ENCODE measurements around the gene WBP2.

Gene WBP2

GRCh38 chr17:75818326-75818885 is 36.7 kb downstream of the WBP2 start:
- no peak for DNase-seq (ENCODE audit: low spot score)
- TF ChIP-seq, protein P1, sequence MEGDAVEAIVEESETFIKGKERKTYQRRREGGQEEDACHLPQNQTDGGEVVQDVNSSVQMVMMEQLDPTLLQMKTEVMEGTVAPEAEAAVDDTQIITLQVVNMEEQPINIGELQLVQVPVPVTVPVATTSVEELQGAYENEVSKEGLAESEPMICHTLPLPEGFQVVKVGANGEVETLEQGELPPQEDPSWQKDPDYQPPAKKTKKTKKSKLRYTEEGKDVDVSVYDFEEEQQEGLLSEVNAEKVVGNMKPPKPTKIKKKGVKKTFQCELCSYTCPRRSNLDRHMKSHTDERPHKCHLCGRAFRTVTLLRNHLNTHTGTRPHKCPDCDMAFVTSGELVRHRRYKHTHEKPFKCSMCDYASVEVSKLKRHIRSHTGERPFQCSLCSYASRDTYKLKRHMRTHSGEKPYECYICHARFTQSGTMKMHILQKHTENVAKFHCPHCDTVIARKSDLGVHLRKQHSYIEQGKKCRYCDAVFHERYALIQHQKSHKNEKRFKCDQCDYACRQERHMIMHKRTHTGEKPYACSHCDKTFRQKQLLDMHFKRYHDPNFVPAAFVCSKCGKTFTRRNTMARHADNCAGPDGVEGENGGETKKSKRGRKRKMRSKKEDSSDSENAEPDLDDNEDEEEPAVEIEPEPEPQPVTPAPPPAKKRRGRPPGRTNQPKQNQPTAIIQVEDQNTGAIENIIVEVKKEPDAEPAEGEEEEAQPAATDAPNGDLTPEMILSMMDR (IDR thresholded peaks at IDR 0.05; ENCODE audit: borderline replicate concordance, control extremely low read depth, extremely low read depth, insufficient read depth, missing control alignments) = no peak
- in situ Hi-C loops (cut with MboI; ENCODE audit: low sequenced_read_pairs, unreplicated experiment) = no loop called here

DNA sequence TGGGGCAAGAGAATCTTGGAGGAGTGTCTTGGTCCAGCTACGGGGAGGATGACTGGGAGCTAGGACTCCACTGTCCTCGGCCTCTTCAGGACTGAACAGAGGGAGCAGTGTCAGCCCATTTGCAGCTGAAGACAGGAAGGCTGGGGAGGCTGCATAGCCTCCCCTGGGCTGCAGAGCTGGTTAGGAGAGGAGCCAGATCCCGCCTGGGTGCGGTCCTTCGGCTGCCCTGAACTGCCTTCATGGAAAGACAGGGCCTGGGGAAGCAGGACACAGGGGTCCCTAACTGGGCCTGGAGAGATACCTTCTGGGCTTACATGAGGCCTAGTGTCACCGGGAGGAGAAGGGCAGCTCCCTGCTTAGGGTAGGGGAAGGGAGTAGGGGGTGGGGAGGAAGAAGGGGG is 37.6 kb downstream of the WBP2 start:
- in situ Hi-C loops (cut with MboI; ENCODE audit: low sequenced_read_pairs, unreplicated experiment) = no loop called here
- DNase-seq (ENCODE audit: low spot score) = no peak
- TF ChIP-seq, protein P1 (IDR thresholded peaks at IDR 0.05; ENCODE audit: borderline replicate concordance, control extremely low read depth, extremely low read depth, insufficient read depth, missing control alignments) = no peak

DNA sequence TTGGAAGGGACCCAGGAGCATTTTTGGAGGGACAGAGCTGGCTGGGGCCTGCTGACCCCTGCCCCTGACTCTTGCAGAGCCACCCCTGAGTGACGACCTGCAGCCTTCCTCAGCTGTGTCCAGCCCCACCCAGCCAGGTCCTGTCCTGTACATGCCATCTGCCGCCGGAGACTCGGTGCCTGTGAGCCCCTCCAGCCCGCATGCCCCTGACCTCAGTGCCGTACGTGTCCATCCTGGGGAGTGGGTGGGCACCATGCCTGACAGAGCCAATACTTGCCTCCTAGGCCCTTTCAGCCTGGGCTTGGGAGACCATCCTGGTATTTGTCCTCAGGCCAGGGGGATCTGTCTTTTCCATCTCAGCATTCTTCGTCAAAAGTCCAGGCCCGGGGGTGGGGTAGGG is 38.4 kb downstream of the WBP2 start:
- in situ Hi-C loops (cut with MboI; ENCODE audit: low sequenced_read_pairs, unreplicated experiment) = no loop called here
- no peak for DNase-seq (ENCODE audit: low spot score)
- TF ChIP-seq, protein P1 (IDR thresholded peaks at IDR 0.05; ENCODE audit: borderline replicate concordance, control extremely low read depth, extremely low read depth, insufficient read depth, missing control alignments) = no peak

- in situ Hi-C loops (cut with MboI; ENCODE audit: low sequenced_read_pairs, unreplicated experiment) = no loop called here
- TF ChIP-seq, protein P1 (IDR thresholded peaks at IDR 0.05; ENCODE audit: borderline replicate concordance, control extremely low read depth, extremely low read depth, insufficient read depth, missing control alignments) = no peak
- no peak for DNase-seq (ENCODE audit: low spot score)
Measured at GRCh38 chr17:75815399-75815798, 39.7 kb downstream of the WBP2 start.

DNA sequence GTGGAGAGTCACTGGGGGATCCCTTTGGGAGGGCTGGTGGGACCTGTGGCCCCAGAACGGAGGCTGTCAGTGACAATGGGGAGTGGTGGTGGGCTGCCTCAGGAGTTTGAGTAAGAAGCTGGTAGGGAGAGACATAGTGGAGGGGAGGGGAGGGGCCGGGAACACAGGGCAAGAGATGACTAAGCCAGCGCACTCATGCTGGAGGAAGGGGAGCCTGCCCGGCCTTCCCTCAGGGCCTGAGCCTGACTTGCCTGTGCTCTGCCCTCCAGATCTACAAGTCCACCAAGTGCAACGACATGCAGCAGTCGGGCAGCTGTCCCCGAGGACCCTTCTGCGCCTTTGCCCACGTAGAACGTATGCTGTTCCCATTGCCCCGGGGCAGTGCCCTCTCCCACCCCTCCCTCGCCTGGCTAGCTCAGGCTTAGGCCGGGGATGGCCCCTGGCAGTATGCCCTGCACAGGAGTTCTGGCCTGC is 40.2 kb downstream of the WBP2 start:
- TF ChIP-seq, protein P1 (IDR thresholded peaks at IDR 0.05; ENCODE audit: borderline replicate concordance, control extremely low read depth, extremely low read depth, insufficient read depth, missing control alignments) = no peak
- in situ Hi-C loops (cut with MboI; ENCODE audit: low sequenced_read_pairs, unreplicated experiment) = no loop called here
- DNase-seq (ENCODE audit: low spot score) = no peak

DNA sequence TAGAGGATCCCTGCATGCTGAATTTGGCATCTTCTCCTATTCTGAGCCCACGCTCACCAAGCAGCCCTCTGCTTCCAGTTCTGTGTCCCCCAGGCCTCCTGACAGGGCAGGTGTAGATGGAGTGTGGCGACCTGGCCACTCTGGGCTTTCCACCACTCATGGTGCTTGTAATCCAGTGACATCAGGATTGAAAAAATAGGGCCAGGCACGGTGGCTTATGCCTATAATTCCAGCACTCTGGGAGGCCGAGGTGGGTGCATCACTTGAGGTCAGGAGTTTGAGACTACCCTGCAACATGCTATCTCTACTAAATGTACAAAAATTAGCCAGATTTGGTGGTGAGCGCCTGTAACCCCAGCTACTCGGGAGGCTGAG is 41.1 kb downstream of the WBP2 start:
- TF ChIP-seq, protein P1 (IDR thresholded peaks at IDR 0.05; ENCODE audit: borderline replicate concordance, control extremely low read depth, extremely low read depth, insufficient read depth, missing control alignments) = no peak
- in situ Hi-C loops (cut with MboI; ENCODE audit: low sequenced_read_pairs, unreplicated experiment) = no loop called here
- no peak for DNase-seq (ENCODE audit: low spot score)

Measured in GM13976 (cell line).